HepG2 (cell line): ENCODE measurements around the gene SEMA3F. TPM values are rescaled to one million over a fixed set of nuclear protein-coding genes. Genes with fewer than 3 reads are reported as not detected.

Experiments used
- CCDC6 ChIP-seq: sonication (generic); formaldehyde crosslinking; IDR thresholded peaks from 2 replicates; pipeline ENCODE4 v1.8.1; 2022; ENCODE audit warnings: mild to moderate bottlenecking, missing genetic modification reagents, moderate library complexity
- FOXO1 ChIP-seq: sonication (generic); formaldehyde crosslinking; IDR thresholded peaks from 2 replicates; pipeline ENCODE4 v1.4.0; 2020; ENCODE audit warnings: missing genetic modification reagents
- FOXP1 ChIP-seq, 2 experiments: fragments of 450-650 bp in 1 of 2; IDR thresholded peaks; 2 replicates each; pipeline ENCODE4 v1.6.1; 2017 to 2018; ENCODE audit warnings: antibody characterized with exemption in 1 of 2
- GTF2F1 ChIP-seq: fragments of 150-350 bp; IDR thresholded peaks from 2 replicates; pipeline ENCODE4 v1.6.1; 2014; ENCODE audit warnings: low read length
- ISL2 ChIP-seq: sonication (generic); formaldehyde crosslinking; IDR thresholded peaks from 2 replicates; pipeline ENCODE4 v1.5.0; 2020; ENCODE audit warnings: missing genetic modification reagents
- NFE2 ChIP-seq: sonication (generic); formaldehyde crosslinking; IDR thresholded peaks from 2 replicates; pipeline ENCODE4 v1.4.0; 2020; ENCODE audit warnings: missing genetic modification reagents
- SIN3B ChIP-seq: fragments of 150-350 bp; IDR thresholded peaks from 2 replicates; pipeline ENCODE4 v1.6.1; 2014; ENCODE audit warnings: low read length
- SRSF9 ChIP-seq: fragments of 200-400 bp; formaldehyde crosslinking; IDR thresholded peaks from 2 replicates; pipeline ENCODE4 v1.6.1; 2018; ENCODE audit warnings: borderline replicate concordance, mild to moderate bottlenecking, low read depth, low read length; ENCODE audit not compliant: insufficient read depth, poor library complexity, severe bottlenecking
- ZFP36 ChIP-seq: fragments of 150-350 bp; IDR thresholded peaks from 2 replicates; pipeline ENCODE4 v1.6.1; 2018; ENCODE audit warnings: borderline replicate concordance, low read length, low read depth; ENCODE audit not compliant: partially characterized antibody
- ZNF124 ChIP-seq: sonication (generic); formaldehyde crosslinking; IDR thresholded peaks from 2 replicates; pipeline ENCODE4 v1.4.0; 2020; ENCODE audit warnings: missing genetic modification reagents
- ZNF24 ChIP-seq: fragments of 450-650 bp; IDR thresholded peaks from 2 replicates; pipeline ENCODE4 v1.6.1; 2017; ENCODE audit warnings: antibody characterized with exemption, mild to moderate bottlenecking
- ZNF367 ChIP-seq: sonication (generic); formaldehyde crosslinking; IDR thresholded peaks from 2 replicates; pipeline ENCODE4 v1.4.0; 2020; ENCODE audit warnings: missing genetic modification reagents, borderline replicate concordance
- ZNF737 ChIP-seq: sonication (generic); formaldehyde crosslinking; IDR thresholded peaks from 2 replicates; pipeline ENCODE4 v1.5.0; 2020; ENCODE audit warnings: missing genetic modification reagents, mild to moderate bottlenecking, borderline replicate concordance
- polyA plus RNA-seq, 8 experiments: library from polyadenylated mRNA; depleted of rRNA in 3 of 8; stranded (reverse) in 7 of 8; unstranded in 1 of 8; fragments of >200 nt; fragmentation: Illumina TruSeq in 4 of 8; extraction: Trizol in 4 of 8; gene quantifications; 2 replicates each; pipeline versions ENCODE4 v1.2.1 to v1.2.3, GENCODE V29; 2011 to 2016; ENCODE audit warnings: low read depth in 4 of 8, missing spikeins in 1 of 8, mixed read lengths in 1 of 8; ENCODE audit not compliant: insufficient read depth in 1 of 8
- total RNA-seq, 5 experiments: library from RNA; depleted of rRNA; stranded (reverse); fragments of >200 nt; fragmentation: Illumina TruSeq; extraction: Trizol; gene quantifications; 2 replicates each; pipeline ENCODE4 v1.2.3, GENCODE V29; 2016; ENCODE audit warnings: low read depth in 1 of 5
- TF ChIP-seq, protein P1 (sequence below): IDR thresholded peaks from 2 replicates; pipeline ENCODE4 v1.6.1; 2012; ENCODE audit warnings: low read depth, low read length, improper control_type of control experiment
- TF ChIP-seq, protein P2 (sequence below): sonication (generic); formaldehyde crosslinking; IDR thresholded peaks from 2 replicates; pipeline ENCODE4 v1.9.0; 2022; ENCODE audit warnings: low read depth, missing genetic modification reagents
- TF ChIP-seq, protein P3 (sequence below): sonication (generic); formaldehyde crosslinking; IDR thresholded peaks from 2 replicates; pipeline ENCODE4 v1.4.0; 2020; ENCODE audit warnings: mild to moderate bottlenecking, missing genetic modification reagents
- TF ChIP-seq, protein P4 (sequence below): sonication (generic); formaldehyde crosslinking; IDR thresholded peaks from 2 replicates; pipeline ENCODE4 v1.4.0; 2020; ENCODE audit warnings: missing genetic modification reagents

The SEMA3F gene
- total and polyA plus RNA-seq, 2 of the 13 experiments (the other 11 are each of a cell fraction or from before 2014, with no cell fraction given), result 7.6 to 17.2 TPM

DNA sequence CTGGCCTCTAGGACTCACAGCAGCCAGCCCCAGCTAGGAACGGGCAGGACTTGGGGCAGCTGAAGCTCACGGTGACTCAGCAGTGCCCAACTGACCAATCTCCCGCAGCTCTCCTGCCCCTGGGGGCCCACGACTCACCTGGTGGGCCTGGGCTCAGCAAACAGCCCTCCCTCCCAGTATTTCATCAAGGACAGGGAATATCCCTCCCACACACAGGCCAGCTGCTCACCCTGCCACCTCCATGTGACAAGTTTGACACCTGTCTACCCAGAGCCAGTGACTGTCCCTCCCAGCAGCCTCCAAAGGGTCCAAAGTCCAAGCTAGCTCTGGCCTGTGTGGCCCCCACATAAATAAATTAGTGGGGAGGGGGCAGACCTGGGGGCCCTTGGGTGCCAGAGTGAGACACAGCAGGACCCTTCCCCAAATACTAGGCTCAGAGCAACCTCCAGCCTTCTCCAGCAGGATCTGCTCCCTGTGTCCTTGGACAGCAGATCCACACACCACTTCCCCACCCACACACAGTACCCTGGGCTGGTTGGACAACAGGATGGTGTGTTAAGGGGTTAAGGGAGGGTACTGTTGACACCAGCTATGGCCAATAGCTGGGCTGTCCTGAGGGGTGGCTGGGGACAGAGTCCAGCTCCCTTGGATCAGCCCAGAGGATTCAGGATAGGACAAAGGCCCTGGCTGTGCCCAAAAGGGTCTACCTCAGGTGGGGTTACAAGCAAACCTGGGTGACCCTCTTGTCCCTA lies 40.6 kb downstream of the SEMA3F start (continued):
- TF ChIP-seq FOXO1 (CRISPR knock-in tag) (peak; percentile 93), FOXP1 (IDR thresholded peaks at IDR 0.05) (peak; percentile 59), FOXP1 (CRISPR knock-in tag; IDR thresholded peaks at IDR 0.05) (peak; percentile 74), SIN3B (no peak; the same call in 1 of the 2 replicates), NFE2 (CRISPR knock-in tag) (peak; percentile 92), ZNF24 (no peak), ISL2 (peak; percentile 5; the same call in 1 of the 2 replicates), GTF2F1 (no peak), ZNF737 (CRISPR knock-in tag) (peak; percentile 85; the same call in 1 of the 2 replicates), ZNF367 (CRISPR knock-in tag) (no peak), ZFP36 (no peak), ZNF124 (CRISPR knock-in tag) (no peak), SRSF9 (no peak), CCDC6 (CRISPR knock-in tag) (peak; percentile 78)
- TF ChIP-seq, protein P1, sequence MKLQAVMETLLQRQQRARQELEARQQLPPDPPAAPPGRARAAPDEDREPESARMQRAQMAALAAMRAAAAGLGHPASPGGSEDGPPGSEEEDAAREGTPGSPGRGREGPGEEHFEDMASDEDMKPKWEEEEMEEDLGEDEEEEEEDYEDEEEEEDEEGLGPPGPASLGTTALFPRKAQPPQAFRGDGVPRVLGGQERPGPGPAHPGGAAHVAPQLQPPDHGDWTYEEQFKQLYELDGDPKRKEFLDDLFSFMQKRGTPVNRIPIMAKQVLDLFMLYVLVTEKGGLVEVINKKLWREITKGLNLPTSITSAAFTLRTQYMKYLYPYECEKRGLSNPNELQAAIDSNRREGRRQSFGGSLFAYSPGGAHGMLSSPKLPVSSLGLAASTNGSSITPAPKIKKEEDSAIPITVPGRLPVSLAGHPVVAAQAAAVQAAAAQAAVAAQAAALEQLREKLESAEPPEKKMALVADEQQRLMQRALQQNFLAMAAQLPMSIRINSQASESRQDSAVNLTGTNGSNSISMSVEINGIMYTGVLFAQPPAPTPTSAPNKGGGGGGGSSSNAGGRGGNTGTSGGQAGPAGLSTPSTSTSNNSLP, result no peak; the same call in 1 of the 2 replicates
- TF ChIP-seq, protein P2, sequence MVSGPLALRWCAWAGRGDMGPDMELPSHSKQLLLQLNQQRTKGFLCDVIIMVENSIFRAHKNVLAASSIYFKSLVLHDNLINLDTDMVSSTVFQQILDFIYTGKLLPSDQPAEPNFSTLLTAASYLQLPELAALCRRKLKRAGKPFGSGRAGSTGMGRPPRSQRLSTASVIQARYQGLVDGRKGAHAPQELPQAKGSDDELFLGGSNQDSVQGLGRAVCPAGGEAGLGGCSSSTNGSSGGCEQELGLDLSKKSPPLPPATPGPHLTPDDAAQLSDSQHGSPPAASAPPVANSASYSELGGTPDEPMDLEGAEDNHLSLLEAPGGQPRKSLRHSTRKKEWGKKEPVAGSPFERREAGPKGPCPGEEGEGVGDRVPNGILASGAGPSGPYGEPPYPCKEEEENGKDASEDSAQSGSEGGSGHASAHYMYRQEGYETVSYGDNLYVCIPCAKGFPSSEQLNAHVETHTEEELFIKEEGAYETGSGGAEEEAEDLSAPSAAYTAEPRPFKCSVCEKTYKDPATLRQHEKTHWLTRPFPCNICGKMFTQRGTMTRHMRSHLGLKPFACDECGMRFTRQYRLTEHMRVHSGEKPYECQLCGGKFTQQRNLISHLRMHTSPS (CRISPR knock-in tag), result peak; percentile 96
- TF ChIP-seq, protein P3, sequence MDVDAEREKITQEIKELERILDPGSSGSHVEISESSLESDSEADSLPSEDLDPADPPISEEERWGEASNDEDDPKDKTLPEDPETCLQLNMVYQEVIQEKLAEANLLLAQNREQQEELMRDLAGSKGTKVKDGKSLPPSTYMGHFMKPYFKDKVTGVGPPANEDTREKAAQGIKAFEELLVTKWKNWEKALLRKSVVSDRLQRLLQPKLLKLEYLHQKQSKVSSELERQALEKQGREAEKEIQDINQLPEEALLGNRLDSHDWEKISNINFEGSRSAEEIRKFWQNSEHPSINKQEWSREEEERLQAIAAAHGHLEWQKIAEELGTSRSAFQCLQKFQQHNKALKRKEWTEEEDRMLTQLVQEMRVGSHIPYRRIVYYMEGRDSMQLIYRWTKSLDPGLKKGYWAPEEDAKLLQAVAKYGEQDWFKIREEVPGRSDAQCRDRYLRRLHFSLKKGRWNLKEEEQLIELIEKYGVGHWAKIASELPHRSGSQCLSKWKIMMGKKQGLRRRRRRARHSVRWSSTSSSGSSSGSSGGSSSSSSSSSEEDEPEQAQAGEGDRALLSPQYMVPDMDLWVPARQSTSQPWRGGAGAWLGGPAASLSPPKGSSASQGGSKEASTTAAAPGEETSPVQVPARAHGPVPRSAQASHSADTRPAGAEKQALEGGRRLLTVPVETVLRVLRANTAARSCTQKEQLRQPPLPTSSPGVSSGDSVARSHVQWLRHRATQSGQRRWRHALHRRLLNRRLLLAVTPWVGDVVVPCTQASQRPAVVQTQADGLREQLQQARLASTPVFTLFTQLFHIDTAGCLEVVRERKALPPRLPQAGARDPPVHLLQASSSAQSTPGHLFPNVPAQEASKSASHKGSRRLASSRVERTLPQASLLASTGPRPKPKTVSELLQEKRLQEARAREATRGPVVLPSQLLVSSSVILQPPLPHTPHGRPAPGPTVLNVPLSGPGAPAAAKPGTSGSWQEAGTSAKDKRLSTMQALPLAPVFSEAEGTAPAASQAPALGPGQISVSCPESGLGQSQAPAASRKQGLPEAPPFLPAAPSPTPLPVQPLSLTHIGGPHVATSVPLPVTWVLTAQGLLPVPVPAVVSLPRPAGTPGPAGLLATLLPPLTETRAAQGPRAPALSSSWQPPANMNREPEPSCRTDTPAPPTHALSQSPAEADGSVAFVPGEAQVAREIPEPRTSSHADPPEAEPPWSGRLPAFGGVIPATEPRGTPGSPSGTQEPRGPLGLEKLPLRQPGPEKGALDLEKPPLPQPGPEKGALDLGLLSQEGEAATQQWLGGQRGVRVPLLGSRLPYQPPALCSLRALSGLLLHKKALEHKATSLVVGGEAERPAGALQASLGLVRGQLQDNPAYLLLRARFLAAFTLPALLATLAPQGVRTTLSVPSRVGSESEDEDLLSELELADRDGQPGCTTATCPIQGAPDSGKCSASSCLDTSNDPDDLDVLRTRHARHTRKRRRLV, result no peak
- TF ChIP-seq, protein P4, sequence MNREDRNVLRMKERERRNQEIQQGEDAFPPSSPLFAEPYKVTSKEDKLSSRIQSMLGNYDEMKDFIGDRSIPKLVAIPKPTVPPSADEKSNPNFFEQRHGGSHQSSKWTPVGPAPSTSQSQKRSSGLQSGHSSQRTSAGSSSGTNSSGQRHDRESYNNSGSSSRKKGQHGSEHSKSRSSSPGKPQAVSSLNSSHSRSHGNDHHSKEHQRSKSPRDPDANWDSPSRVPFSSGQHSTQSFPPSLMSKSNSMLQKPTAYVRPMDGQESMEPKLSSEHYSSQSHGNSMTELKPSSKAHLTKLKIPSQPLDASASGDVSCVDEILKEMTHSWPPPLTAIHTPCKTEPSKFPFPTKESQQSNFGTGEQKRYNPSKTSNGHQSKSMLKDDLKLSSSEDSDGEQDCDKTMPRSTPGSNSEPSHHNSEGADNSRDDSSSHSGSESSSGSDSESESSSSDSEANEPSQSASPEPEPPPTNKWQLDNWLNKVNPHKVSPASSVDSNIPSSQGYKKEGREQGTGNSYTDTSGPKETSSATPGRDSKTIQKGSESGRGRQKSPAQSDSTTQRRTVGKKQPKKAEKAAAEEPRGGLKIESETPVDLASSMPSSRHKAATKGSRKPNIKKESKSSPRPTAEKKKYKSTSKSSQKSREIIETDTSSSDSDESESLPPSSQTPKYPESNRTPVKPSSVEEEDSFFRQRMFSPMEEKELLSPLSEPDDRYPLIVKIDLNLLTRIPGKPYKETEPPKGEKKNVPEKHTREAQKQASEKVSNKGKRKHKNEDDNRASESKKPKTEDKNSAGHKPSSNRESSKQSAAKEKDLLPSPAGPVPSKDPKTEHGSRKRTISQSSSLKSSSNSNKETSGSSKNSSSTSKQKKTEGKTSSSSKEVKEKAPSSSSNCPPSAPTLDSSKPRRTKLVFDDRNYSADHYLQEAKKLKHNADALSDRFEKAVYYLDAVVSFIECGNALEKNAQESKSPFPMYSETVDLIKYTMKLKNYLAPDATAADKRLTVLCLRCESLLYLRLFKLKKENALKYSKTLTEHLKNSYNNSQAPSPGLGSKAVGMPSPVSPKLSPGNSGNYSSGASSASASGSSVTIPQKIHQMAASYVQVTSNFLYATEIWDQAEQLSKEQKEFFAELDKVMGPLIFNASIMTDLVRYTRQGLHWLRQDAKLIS (CRISPR knock-in tag), result no peak
